Measurements from ENCODE around the gene PLEKHO1. TPM values are rescaled to one million over a fixed set of nuclear protein-coding genes. Genes with fewer than 3 reads are reported as not detected.

The PLEKHO1 gene
- total RNA-seq, 3 donors from 2014 or later (not counting 1 experiment from before 2014, with no cell fraction given), result 53.3 to 73.8 (median 64.6) TPM

- WGBS (ENCODE audit: insufficient coverage), result 88% methylated on average over 4 of the region's 5 CpGs
- Histone ChIP-seq H3K27ac (ENCODE audit: low read length) (peak overlapping the region; percentile 14), H3K36me3 (ENCODE audit: control insufficient read depth, insufficient read depth, low read length) (peaks cover 2% of the 10 kb centered on the region), H3K27me3 (ENCODE audit: control insufficient read depth, insufficient read depth, low read length) (no peaks in the 10 kb centered on the region), H3K9me3 (ENCODE audit: control insufficient read depth, insufficient read depth, low read length) (no peaks in the 10 kb centered on the region), H3K4me1 (ENCODE audit: control insufficient read depth, insufficient read depth, low read length) (peaks cover 50% of the 10 kb centered on the region), H3K4me3 (ENCODE audit: low read length) (no peak overlapping the region)
- Mint-ChIP-seq H3K27me3 (ENCODE audit: low read depth in 2 of 2) (peaks cover 0 to 2% of the 10 kb centered on the region in 2 donors), H3K4me1 (peaks cover 13 to 28% of the 10 kb centered on the region in 2 donors), H3K4me3 (no peak overlapping the region), H3K9me3 (no peaks in the 10 kb centered on the region), H3K36me3 (no peaks in the 10 kb centered on the region), H3K27ac (no peak overlapping the region)
- TF ChIP-seq CTCF (IDR thresholded peaks at IDR 0.05), result no peak
- DNase-seq, result no peak
- intact Hi-C loops (cut with micrococcal nuclease), result no loop called here
- no peak for ATAC-seq
Observed at GRCh38 chr1:150164779-150165178, 15.1 kb downstream of the PLEKHO1 start.

GRCh38 chr1:150165622-150166612, 16.2 kb downstream of the PLEKHO1 start:
- no peaks in the 10 kb centered on the region for H3K36me3 Mint-ChIP-seq
- H3K27me3 Mint-ChIP-seq (ENCODE audit: low read depth in 2 of 2), result peaks cover 0 to 2% of the 10 kb centered on the region in 2 donors
- intact Hi-C loops (cut with micrococcal nuclease), result no loop called here
- peak in 2 of 3 donors; percentile 45 to 59 for ATAC-seq
- peak overlapping the region; percentile 6 for H3K27ac ChIP-seq (ENCODE audit: low read length)
- no peaks in the 10 kb centered on the region for H3K27me3 ChIP-seq (ENCODE audit: control insufficient read depth, insufficient read depth, low read length)
- H3K4me3 Mint-ChIP-seq, result no peak overlapping the region
- H3K9me3 ChIP-seq (ENCODE audit: control insufficient read depth, insufficient read depth, low read length), result no peaks in the 10 kb centered on the region
- peak; percentile 31 for TF ChIP-seq CTCF (IDR thresholded peaks at IDR 0.05)
- no peaks in the 10 kb centered on the region for H3K9me3 Mint-ChIP-seq
- no peak overlapping the region for H3K27ac Mint-ChIP-seq
- 78% methylated on average over 14 of the region's 14 CpGs for WGBS (ENCODE audit: insufficient coverage)
- H3K4me1 Mint-ChIP-seq, result peaks cover 12 to 22% of the 10 kb centered on the region in 2 donors
- peak in 1 of 2 donors; percentile 72 for DNase-seq
- H3K4me3 ChIP-seq (ENCODE audit: low read length), result no peak overlapping the region
- H3K4me1 ChIP-seq (ENCODE audit: control insufficient read depth, insufficient read depth, low read length), result peaks cover 41% of the 10 kb centered on the region
- no peaks in the 10 kb centered on the region for H3K36me3 ChIP-seq (ENCODE audit: control insufficient read depth, insufficient read depth, low read length)

- peaks cover 0 to 2% of the 10 kb centered on the region in 2 donors for H3K27me3 Mint-ChIP-seq (ENCODE audit: low read depth in 2 of 2)
- ATAC-seq (peak; percentile 68 to 84 (median 77)), DNase-seq (peak; percentile 61 to 71)
- 31% methylated on average over 5 of the region's 6 CpGs for WGBS (ENCODE audit: insufficient coverage)
- no peaks in the 10 kb centered on the region for H3K36me3 ChIP-seq (ENCODE audit: control insufficient read depth, insufficient read depth, low read length)
- intact Hi-C loops (cut with micrococcal nuclease), result loop anchor here (1.0 kb wide), 3 partner anchors 96 to 207 kb away; partner anchors contain the start of gene VPS45
- no peak overlapping the region for H3K4me3 ChIP-seq (ENCODE audit: low read length)
- H3K27ac ChIP-seq (ENCODE audit: low read length), result no peak overlapping the region
- peaks cover 14% of the 10 kb centered on the region for H3K4me1 ChIP-seq (ENCODE audit: control insufficient read depth, insufficient read depth, low read length)
- no peaks in the 10 kb centered on the region for H3K27me3 ChIP-seq (ENCODE audit: control insufficient read depth, insufficient read depth, low read length)
- TF ChIP-seq CTCF (IDR thresholded peaks at IDR 0.05), result peak; percentile 55
- H3K27ac Mint-ChIP-seq, result no peak overlapping the region
- H3K9me3 ChIP-seq (ENCODE audit: control insufficient read depth, insufficient read depth, low read length), result no peaks in the 10 kb centered on the region
- no peak overlapping the region for H3K4me3 Mint-ChIP-seq
- no peaks in the 10 kb centered on the region for H3K4me1 Mint-ChIP-seq
- H3K9me3 Mint-ChIP-seq, result no peaks in the 10 kb centered on the region
- no peaks in the 10 kb centered on the region for H3K36me3 Mint-ChIP-seq
Observed at GRCh38 chr1:150168960-150169601, 19.4 kb downstream of the PLEKHO1 start.
